RCC 7860 (cell line): ENCODE results near the gene FRAT2.
A peak's percentile ranks its signal among the peaks of the same experiment; 100 is the strongest.

Source experiments
- DNase-seq: peaks from one replicate; pipeline ENCODE4 v3.0.0-alpha.2; 2015; ENCODE audit warnings: low spot score
- FAIRE-seq: peaks from 2 replicates; lab custom pipeline; 2012; peaks lifted over from hg19 to GRCh38; lab: Jason Lieb, UNC

FRAT2 gene

GRCh38 chr10:97334370-97335175 is at the start of gene FRAT2:
TSS of gene FRAT2 (minus strand) at chr10:97334729. CDS start at chr10:97334572, 157 bp downstream.
- DNase-seq (peak; percentile 71), FAIRE-seq (no peak)

- no peak for FAIRE-seq
- DNase-seq: no peak
Measured at GRCh38 chr10:97384156-97384555, 49.6 kb upstream of the FRAT2 start.

GRCh38 chr10:97383159-97383558 is 48.6 kb upstream of the FRAT2 start:
- FAIRE-seq: no peak

GRCh38 chr10:97381626-97382025 is 47.1 kb upstream of the FRAT2 start:
- FAIRE-seq (no peak), DNase-seq (no peak)

More at GRCh38 chr10:97383159-97383558, 48.6 kb upstream of the FRAT2 start:
- DNase-seq: no peak

- FAIRE-seq: no peak
Measured at GRCh38 chr10:97380516-97380915, 46.0 kb upstream of the FRAT2 start.

GRCh38 chr10:97378933-97379921 is 44.7 kb upstream of the FRAT2 start:
- FAIRE-seq (no peak), DNase-seq (no peak)

More at GRCh38 chr10:97380516-97380915, 46.0 kb upstream of the FRAT2 start:
- no peak for DNase-seq

GRCh38 chr10:97376413-97376812 is 41.9 kb upstream of the FRAT2 start:
- FAIRE-seq (no peak), DNase-seq (no peak)

GRCh38 chr10:97373456-97373855 is 38.9 kb upstream of the FRAT2 start:
- FAIRE-seq (no peak), DNase-seq (no peak)

- DNase-seq (no peak), FAIRE-seq (no peak)
Measured at GRCh38 chr10:97372233-97372875, 37.8 kb upstream of the FRAT2 start.

- FAIRE-seq (no peak), DNase-seq (no peak)
Measured at GRCh38 chr10:97371696-97372095, 37.2 kb upstream of the FRAT2 start.

- FAIRE-seq (no peak), DNase-seq (no peak)
Measured at GRCh38 chr10:97367126-97367649, 32.7 kb upstream of the FRAT2 start.

- FAIRE-seq (no peak), DNase-seq (no peak)
Measured at GRCh38 chr10:97366572-97366971, 32.0 kb upstream of the FRAT2 start.

- no peak for FAIRE-seq
- no peak for DNase-seq
Measured at GRCh38 chr10:97365761-97366351, 31.3 kb upstream of the FRAT2 start.

- no peak for DNase-seq
- no peak for FAIRE-seq
Measured at GRCh38 chr10:97363071-97363470, 28.5 kb upstream of the FRAT2 start.

- DNase-seq (no peak), FAIRE-seq (no peak)
Measured at GRCh38 chr10:97362310-97363033, 27.9 kb upstream of the FRAT2 start.

GRCh38 chr10:97361537-97361901 is 27.0 kb upstream of the FRAT2 start:
- FAIRE-seq (no peak), DNase-seq (no peak)

GRCh38 chr10:97360705-97361536 is 26.4 kb upstream of the FRAT2 start:
- FAIRE-seq: no peak
- no peak for DNase-seq

- FAIRE-seq: no peak
Measured at GRCh38 chr10:97358781-97359180, 24.3 kb upstream of the FRAT2 start.

GRCh38 chr10:97358349-97358748 is 23.8 kb upstream of the FRAT2 start:
- FAIRE-seq: no peak
- DNase-seq: no peak

More at GRCh38 chr10:97358781-97359180, 24.3 kb upstream of the FRAT2 start:
- no peak for DNase-seq
